ENCODE data around the gene ROCK2.
"Not testable (repeated sequence)": the region's sequence is repeated elsewhere in the genome, so short reads cannot be mapped to it uniquely, and the experiment has no call there.

ROCK2 gene

DNA sequence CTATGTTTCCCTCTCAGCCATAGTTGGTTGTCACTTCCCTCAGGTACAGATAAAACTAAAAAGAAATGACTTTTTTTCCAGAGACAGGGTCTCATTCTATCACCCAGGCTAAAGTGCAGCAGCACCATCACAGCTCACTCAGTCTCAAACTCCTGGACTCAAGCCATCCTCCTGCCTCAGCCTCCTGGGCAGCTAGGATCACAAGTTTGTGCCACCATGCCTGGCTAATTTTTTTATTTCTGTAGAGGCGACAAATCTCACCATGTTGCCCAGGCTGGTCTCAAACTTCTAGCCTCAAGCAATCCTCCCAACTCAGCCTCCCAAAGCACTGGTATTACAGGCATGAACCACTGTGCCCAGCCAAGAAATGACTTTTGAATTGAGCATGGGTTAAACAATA lies 8.2 kb downstream of the ROCK2 start:
- in situ Hi-C loops (cut with MboI; ENCODE audit: low pct_unique_long_range_greater_than_20kb, low sequenced_read_pairs, unreplicated experiment), result no loop called here
- DNase-seq (ENCODE audit: low spot score), result no peak
- TF ChIP-seq, protein P1, sequence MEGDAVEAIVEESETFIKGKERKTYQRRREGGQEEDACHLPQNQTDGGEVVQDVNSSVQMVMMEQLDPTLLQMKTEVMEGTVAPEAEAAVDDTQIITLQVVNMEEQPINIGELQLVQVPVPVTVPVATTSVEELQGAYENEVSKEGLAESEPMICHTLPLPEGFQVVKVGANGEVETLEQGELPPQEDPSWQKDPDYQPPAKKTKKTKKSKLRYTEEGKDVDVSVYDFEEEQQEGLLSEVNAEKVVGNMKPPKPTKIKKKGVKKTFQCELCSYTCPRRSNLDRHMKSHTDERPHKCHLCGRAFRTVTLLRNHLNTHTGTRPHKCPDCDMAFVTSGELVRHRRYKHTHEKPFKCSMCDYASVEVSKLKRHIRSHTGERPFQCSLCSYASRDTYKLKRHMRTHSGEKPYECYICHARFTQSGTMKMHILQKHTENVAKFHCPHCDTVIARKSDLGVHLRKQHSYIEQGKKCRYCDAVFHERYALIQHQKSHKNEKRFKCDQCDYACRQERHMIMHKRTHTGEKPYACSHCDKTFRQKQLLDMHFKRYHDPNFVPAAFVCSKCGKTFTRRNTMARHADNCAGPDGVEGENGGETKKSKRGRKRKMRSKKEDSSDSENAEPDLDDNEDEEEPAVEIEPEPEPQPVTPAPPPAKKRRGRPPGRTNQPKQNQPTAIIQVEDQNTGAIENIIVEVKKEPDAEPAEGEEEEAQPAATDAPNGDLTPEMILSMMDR (IDR thresholded peaks at IDR 0.05; ENCODE audit: extremely low read depth, insufficient read depth, missing control alignments), result no peak

DNA sequence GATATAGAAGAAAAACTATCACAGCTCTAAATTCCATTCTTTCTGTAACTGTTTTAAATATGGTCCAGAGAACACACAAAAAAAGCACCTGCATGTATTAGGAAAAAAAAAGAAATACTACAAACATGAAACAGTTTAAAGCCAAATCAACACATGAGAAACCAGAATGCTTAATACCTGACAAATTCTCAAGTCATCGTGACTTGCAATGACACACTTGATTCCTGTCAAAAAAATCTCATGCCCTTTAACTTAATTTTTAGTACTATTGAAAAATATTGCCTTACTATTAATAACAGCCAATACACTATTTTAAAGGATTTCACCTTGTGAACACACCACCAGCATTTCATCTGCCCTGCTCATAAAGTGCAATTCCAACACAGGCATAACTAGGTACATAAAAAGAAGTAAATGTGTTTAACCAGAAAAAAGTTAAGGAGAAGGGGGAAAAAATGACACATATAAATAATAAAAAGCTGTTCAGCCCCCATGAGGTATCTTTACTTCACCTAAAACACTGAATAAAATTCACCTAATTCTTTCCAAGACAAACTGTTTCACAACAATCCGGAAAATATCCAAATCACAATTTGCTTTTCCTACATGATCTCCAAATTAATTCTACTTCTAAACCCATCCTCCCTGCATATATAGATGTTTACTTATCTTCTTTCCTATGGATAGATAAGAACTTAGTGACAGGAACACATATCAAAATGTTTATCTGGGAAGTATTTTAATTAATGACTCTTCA lies 10.8 kb downstream of the ROCK2 start:
- TF ChIP-seq, protein P1 (IDR thresholded peaks at IDR 0.05; ENCODE audit: extremely low read depth, insufficient read depth, missing control alignments), result no peak
- DNase-seq (ENCODE audit: low spot score), result no peak
- in situ Hi-C loops (cut with MboI; ENCODE audit: low pct_unique_long_range_greater_than_20kb, low sequenced_read_pairs, unreplicated experiment), result no loop called here

DNA sequence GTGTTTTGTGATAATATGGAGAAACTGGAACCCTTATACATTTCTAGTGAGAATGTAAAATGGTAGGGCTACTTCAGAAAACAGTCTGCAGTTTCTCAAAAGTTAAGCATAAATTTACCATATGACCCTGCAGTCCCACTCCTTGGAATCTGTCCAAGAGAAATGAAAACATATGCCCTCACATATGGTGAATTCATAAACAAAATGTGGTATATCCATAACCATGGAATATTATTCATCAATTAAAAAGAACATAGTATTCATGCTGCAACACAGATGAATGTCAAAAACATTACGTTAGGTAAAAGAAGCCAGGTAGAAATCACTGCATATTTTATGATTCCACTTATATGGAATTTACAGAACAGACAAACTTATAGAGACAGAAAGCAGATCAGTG lies 11.8 kb downstream of the ROCK2 start:
- DNase-seq (ENCODE audit: low spot score), result no peak
- in situ Hi-C loops (cut with MboI; ENCODE audit: low pct_unique_long_range_greater_than_20kb, low sequenced_read_pairs, unreplicated experiment), result no loop called here
- TF ChIP-seq, protein P1 (IDR thresholded peaks at IDR 0.05; ENCODE audit: extremely low read depth, insufficient read depth, missing control alignments), result no peak

DNA sequence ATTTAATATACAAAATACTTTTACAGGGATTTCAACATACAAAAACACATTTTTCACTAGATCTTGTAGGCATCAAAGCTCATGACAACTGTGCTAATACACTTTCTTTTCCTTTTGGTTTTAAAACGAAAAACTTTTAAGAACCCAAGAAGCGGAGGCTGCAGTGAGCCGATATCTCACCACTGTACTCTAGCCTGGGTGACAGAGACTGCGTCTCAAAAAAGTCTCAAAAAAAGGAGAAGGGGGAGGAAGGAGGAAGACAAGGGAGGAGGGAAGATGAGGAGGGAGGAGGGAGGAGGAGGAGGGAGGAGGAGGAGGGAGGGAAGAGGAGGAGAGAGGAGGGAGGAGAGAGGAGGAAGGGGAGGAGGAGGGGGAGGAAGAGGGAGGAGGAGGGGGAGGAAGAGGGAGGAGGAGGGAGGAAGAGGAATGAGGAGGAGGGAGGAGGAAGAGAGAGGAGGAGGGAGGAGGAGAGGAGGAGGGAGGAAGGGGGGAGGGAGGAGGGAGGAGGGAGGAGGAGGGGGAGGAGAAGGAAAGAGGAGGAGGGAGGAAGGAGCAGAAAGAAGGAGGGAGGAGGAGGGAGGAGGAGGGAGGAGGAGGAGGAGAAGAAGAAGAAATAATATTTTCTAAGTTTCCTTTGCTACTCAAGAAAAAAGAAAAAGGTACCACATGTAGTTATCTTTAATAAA lies 13.8 kb downstream of the ROCK2 start:
- in situ Hi-C loops (cut with MboI; ENCODE audit: low pct_unique_long_range_greater_than_20kb, low sequenced_read_pairs, unreplicated experiment), result no loop called here
- no peak for DNase-seq (ENCODE audit: low spot score)
- TF ChIP-seq, protein P1 (IDR thresholded peaks at IDR 0.05; ENCODE audit: extremely low read depth, insufficient read depth, missing control alignments), result no peak

DNA sequence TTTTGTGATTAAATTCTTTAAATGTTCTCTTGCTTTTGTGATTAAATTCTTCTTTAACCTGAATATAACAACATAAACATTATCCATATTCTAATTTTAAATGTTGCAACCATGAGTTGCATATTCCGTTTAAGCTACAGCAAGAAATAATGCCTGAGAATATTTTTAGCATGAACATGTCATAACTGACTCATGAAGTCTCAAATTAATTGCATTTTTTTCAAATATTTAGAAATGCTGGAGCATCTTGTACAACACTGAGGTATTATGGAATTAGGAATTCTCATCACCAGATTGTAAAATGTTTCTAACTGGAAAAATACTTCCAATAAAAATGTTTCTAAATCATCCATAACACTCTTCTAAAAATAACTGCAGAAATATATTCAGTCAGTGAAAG lies 14.7 kb downstream of the ROCK2 start:
- DNase-seq (ENCODE audit: low spot score), result no peak
- in situ Hi-C loops (cut with MboI; ENCODE audit: low pct_unique_long_range_greater_than_20kb, low sequenced_read_pairs, unreplicated experiment), result no loop called here
- TF ChIP-seq, protein P1 (IDR thresholded peaks at IDR 0.05; ENCODE audit: extremely low read depth, insufficient read depth, missing control alignments), result no peak

DNA sequence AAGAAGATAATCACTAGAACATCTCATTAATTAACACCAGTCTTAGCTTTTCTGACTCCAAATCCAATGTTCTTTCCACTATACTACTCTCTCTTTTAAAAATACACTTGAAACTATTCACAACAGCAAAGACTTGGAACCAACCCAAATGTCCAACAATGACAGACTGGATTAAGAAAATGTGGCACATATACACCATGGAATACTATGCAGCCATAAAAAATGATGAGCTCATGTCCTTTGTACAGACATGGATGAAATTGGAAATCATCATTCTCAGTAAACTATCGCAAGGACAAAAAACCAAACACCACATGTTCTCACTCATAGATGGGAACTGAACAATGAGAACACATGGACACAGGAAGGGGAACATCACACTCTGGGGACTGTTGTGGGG lies 15.9 kb downstream of the ROCK2 start:
- in situ Hi-C loops (cut with MboI; ENCODE audit: low pct_unique_long_range_greater_than_20kb, low sequenced_read_pairs, unreplicated experiment); DNase-seq (ENCODE audit: low spot score): not testable (repeated sequence)

DNA sequence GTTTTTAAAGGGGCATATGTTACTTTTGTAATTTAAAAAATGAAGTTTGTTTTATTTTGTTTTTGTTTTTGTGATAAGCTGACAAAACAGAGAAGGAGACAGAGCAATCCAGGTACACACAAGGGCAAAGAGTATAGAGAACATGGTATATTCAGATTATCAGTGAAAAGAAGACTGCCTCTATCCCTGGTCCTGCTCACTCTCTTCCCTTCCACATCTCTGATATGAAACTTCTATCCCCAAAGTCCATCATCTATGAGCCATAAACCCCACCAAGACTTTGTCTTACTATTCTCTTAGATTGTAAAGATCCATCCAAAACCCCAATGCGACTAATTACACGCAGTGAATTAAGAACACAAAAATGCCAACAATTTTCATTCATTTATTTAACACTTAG lies 16.6 kb downstream of the ROCK2 start:
- in situ Hi-C loops (cut with MboI; ENCODE audit: low pct_unique_long_range_greater_than_20kb, low sequenced_read_pairs, unreplicated experiment), result no loop called here
- TF ChIP-seq, protein P1 (IDR thresholded peaks at IDR 0.05; ENCODE audit: extremely low read depth, insufficient read depth, missing control alignments), result no peak
- DNase-seq (ENCODE audit: low spot score), result no peak
